Measurements from ENCODE around the gene PTPN20. TPM values are rescaled to one million over a fixed set of nuclear protein-coding genes. Genes with fewer than 3 reads are reported as not detected.

PTPN20 gene
- total and polyA plus RNA-seq, 2 of the 4 experiments (the other 2 are of a cell fraction): 0.14 TPM; not detected in 1

GRCh38 chr10:47043928-47044538 lies 132.8 kb downstream of the PTPN20 start:
- POLR2A ChIA-PET (ENCODE audit: unreplicated experiment): no interaction called here
- Histone ChIP-seq H2BK15ac (ENCODE audit: low read depth, low read length) (no peak overlapping the region), H2BK120ac (ENCODE audit: low read depth, low read length) (no peak overlapping the region), H3K9me1 (ENCODE audit: insufficient read depth, low read length) (no peaks in the 10 kb centered on the region), H3K56ac (ENCODE audit: extremely low read depth, insufficient read depth, low read length) (no peak overlapping the region), H3K14ac (replicated peaks; ENCODE audit: low read depth, low read length) (no peak overlapping the region), H2BK5ac (ENCODE audit: low read depth, low read length, poor library complexity, severe bottlenecking) (no peak overlapping the region), H3K23ac (ENCODE audit: low read depth, low read length) (no peak overlapping the region), H3K4me2 (ENCODE audit: low read depth, low read length) (no peak overlapping the region), H4K20me1 (ENCODE audit: insufficient read depth, low read length) (no peaks in the 10 kb centered on the region), H3K9me3 (ENCODE audit: control insufficient read depth, insufficient read depth, low read length) (no peaks in the 10 kb centered on the region), H3K4me1 (ENCODE audit: control insufficient read depth, insufficient read depth, low read length) (peaks cover 8% of the 10 kb centered on the region; the same call in 1 of the 2 replicates), H3K36me3 (ENCODE audit: control insufficient read depth, insufficient read depth, low read length) (no peaks in the 10 kb centered on the region), H2AFZ (replicated peaks; ENCODE audit: low read length, poor library complexity) (peak overlapping the region; percentile 34), H4K91ac (ENCODE audit: insufficient read depth, low read depth, low read length) (no peak overlapping the region), H3K18ac (ENCODE audit: low read depth, low read length) (no peak overlapping the region), H3K4me3 (ENCODE audit: insufficient read depth, low read depth, low read length) (no peak overlapping the region), H4K5ac (ENCODE audit: low read depth, low read length) (no peak overlapping the region), H3K27me3 (ENCODE audit: control insufficient read depth, insufficient read depth, low read length) (peaks cover 7% of the 10 kb centered on the region; the same call in 1 of the 2 replicates), H3K27ac (ENCODE audit: insufficient read depth, low read length) (no peak overlapping the region), H2AK5ac (ENCODE audit: low read depth, low read length) (no peak overlapping the region), H3K79me1 (ENCODE audit: low read depth in 1 of 2, low read length in 2 of 2) (no peaks in the 10 kb centered on the region), H3K4ac (ENCODE audit: low read depth, low read length) (no peak overlapping the region), H2BK20ac (ENCODE audit: low read depth, low read length) (no peak overlapping the region), H3K9ac (ENCODE audit: low read depth, low read length) (no peak overlapping the region), H4K8ac (ENCODE audit: low read depth in 2 of 2, low read length in 2 of 2) (no peak overlapping the region), H2AK9ac (replicated peaks; ENCODE audit: low read depth, low read length, poor library complexity) (no peak overlapping the region)
- intact Hi-C loops (cut with micrococcal nuclease) (no loop called here), in situ Hi-C loops (cut with MboI; ENCODE audit: low sequenced_read_pairs) (no loop called here), dilution Hi-C loops (cut with HindIII; ENCODE audit: low sequenced_read_pairs, unreplicated experiment) (no loop called here)
- CTCF ChIA-PET: no interaction called here
- ATAC-seq (ENCODE audit: low read depth) (no peak), DNase-seq (no peak)
- TF ChIP-seq MAZ (IDR thresholded peaks at IDR 0.05; ENCODE audit: borderline replicate concordance, low read depth, low read length): no peak
- TF ChIP-seq USF2 (IDR thresholded peaks at IDR 0.05; ENCODE audit: low read depth, low read length): no peak
- TF ChIP-seq ELK1 (IDR thresholded peaks at IDR 0.05; ENCODE audit: borderline replicate concordance, low read depth, low read length): no peak
- TF ChIP-seq POLR2A (IDR thresholded peaks at IDR 0.05; ENCODE audit: low read depth, low read length): no peak
- TF ChIP-seq MAFK (IDR thresholded peaks at IDR 0.05; ENCODE audit: low read depth, low read length): no peak
- no peak for TF ChIP-seq SMC3 (IDR thresholded peaks at IDR 0.05; ENCODE audit: low read depth, low read length)
- TF ChIP-seq RAD21 (IDR thresholded peaks at IDR 0.05; ENCODE audit: low read length): no peak
- TF ChIP-seq CEBPB (IDR thresholded peaks at IDR 0.05; ENCODE audit: low read depth, low read length): no peak
- TF ChIP-seq NFE2L2 (IDR thresholded peaks at IDR 0.05; ENCODE audit: low read depth, low read length): no peak
- no peak for TF ChIP-seq CHD1 (IDR thresholded peaks at IDR 0.05; ENCODE audit: low read depth, low read length)
- TF ChIP-seq BHLHE40 (IDR thresholded peaks at IDR 0.05; ENCODE audit: low read depth, low read length): no peak
- TF ChIP-seq RCOR1 (IDR thresholded peaks at IDR 0.05; ENCODE audit: insufficient replicate concordance, low read length): no peak
- no peak for TF ChIP-seq FOS (IDR thresholded peaks at IDR 0.05; ENCODE audit: low read depth, low read length)
- TF ChIP-seq MXI1 (IDR thresholded peaks at IDR 0.05; ENCODE audit: borderline replicate concordance, low read depth, low read length): no peak
- TF ChIP-seq, protein P1, sequence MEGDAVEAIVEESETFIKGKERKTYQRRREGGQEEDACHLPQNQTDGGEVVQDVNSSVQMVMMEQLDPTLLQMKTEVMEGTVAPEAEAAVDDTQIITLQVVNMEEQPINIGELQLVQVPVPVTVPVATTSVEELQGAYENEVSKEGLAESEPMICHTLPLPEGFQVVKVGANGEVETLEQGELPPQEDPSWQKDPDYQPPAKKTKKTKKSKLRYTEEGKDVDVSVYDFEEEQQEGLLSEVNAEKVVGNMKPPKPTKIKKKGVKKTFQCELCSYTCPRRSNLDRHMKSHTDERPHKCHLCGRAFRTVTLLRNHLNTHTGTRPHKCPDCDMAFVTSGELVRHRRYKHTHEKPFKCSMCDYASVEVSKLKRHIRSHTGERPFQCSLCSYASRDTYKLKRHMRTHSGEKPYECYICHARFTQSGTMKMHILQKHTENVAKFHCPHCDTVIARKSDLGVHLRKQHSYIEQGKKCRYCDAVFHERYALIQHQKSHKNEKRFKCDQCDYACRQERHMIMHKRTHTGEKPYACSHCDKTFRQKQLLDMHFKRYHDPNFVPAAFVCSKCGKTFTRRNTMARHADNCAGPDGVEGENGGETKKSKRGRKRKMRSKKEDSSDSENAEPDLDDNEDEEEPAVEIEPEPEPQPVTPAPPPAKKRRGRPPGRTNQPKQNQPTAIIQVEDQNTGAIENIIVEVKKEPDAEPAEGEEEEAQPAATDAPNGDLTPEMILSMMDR (conservative IDR thresholded peaks at IDR 0.05; ENCODE audit: low read depth, low read length): no peak
- TF ChIP-seq RFX5 (IDR thresholded peaks at IDR 0.05; ENCODE audit: low read depth, low read length): no peak
- no TSS peak for BruUV-seq (replicated peaks)
- 55% methylated on average over 12 of the region's 15 CpGs; no CpG with 5 or more reads in 1 of the 2 experiments for WGBS, 2 experiments (ENCODE audit: extremely low coverage in 2 of 2, insufficient read length in 1 of 2)

All from IMR-90 (cell line).